ENCODE data around the gene PRPF6. TPM values are rescaled to one million over a fixed set of nuclear protein-coding genes. Genes with fewer than 3 reads are reported as not detected.

PRPF6 gene
- total and polyA plus RNA-seq, 5 donors from 2014 or later = 61.8 to 85.3 (median 77.0) TPM

- no peak overlapping the region for H3K4me3 Mint-ChIP-seq
- H3K9me3 Mint-ChIP-seq = peaks cover 0 to under 1% (median 0%) of the 10 kb centered on the region in 7 donors
- no peaks in the 10 kb centered on the region for H3K27me3 ChIP-seq (ENCODE audit: control insufficient read depth, insufficient read depth, low read length)
- peaks cover 35% of the 10 kb centered on the region for H3K36me3 ChIP-seq (ENCODE audit: control insufficient read depth, insufficient read depth, low read length)
- H3K27ac ChIP-seq (ENCODE audit: insufficient read depth, low read length, poor library complexity, severe bottlenecking) = no peak overlapping the region
- peaks cover 3% of the 10 kb centered on the region for H3K36me3 Mint-ChIP-seq
- H3K27ac Mint-ChIP-seq = peak overlapping the region in 1 of 3 donors; percentile 23
- peaks cover 0 to 37% (median 12%) of the 10 kb centered on the region in 4 donors for H3K4me1 Mint-ChIP-seq
- DNase-seq (no peak), ATAC-seq (ENCODE audit: low read depth in 2 of 2) (no peak)
- no peak overlapping the region for H3K4me3 ChIP-seq (ENCODE audit: low read depth, low read length)
- H3K27me3 Mint-ChIP-seq = no peaks in the 10 kb centered on the region
- H3K4me1 ChIP-seq (ENCODE audit: control insufficient read depth, insufficient read depth, low read length, poor library complexity, severe bottlenecking) = peaks cover 25% of the 10 kb centered on the region
- H3K9me3 ChIP-seq (ENCODE audit: control insufficient read depth in 2 of 2, low read length in 2 of 2) = no peaks in the 10 kb centered on the region
These were observed 37.7 kb upstream of the PRPF6 start for GRCh38 chr20:63942969-63943807.

- Histone ChIP-seq H3K27ac (ENCODE audit: insufficient read depth, low read length, poor library complexity, severe bottlenecking) (no peak overlapping the region), H3K9me3 (ENCODE audit: control insufficient read depth in 2 of 2, low read length in 2 of 2) (no peaks in the 10 kb centered on the region), H3K36me3 (ENCODE audit: control insufficient read depth, insufficient read depth, low read length) (peaks cover 35% of the 10 kb centered on the region), H3K4me1 (ENCODE audit: control insufficient read depth, insufficient read depth, low read length, poor library complexity, severe bottlenecking) (peaks cover 30% of the 10 kb centered on the region), H3K27me3 (ENCODE audit: control insufficient read depth, insufficient read depth, low read length) (no peaks in the 10 kb centered on the region), H3K4me3 (ENCODE audit: low read depth, low read length) (no peak overlapping the region)
- ATAC-seq (ENCODE audit: low read depth in 2 of 2) (no peak), DNase-seq (no peak)
- Mint-ChIP-seq H3K9me3 (peaks cover 0 to 2% (median 0%) of the 10 kb centered on the region in 7 donors), H3K4me1 (peaks cover 0 to 42% (median 17%) of the 10 kb centered on the region in 4 donors), H3K27ac (no peak overlapping the region), H3K27me3 (no peaks in the 10 kb centered on the region), H3K36me3 (peaks cover 3% of the 10 kb centered on the region), H3K4me3 (no peak overlapping the region)
These were observed 37.2 kb upstream of the PRPF6 start for GRCh38 chr20:63943808-63944077.

GRCh38 chr20:63944078-63944941, 36.6 kb upstream of the PRPF6 start:
- H3K9me3 Mint-ChIP-seq = peaks cover 0 to 2% (median 0%) of the 10 kb centered on the region in 7 donors
- ATAC-seq (ENCODE audit: low read depth in 2 of 2) = no peak
- Histone ChIP-seq H3K27ac (ENCODE audit: insufficient read depth, low read length, poor library complexity, severe bottlenecking) (no peak overlapping the region), H3K27me3 (ENCODE audit: control insufficient read depth, insufficient read depth, low read length) (no peaks in the 10 kb centered on the region), H3K4me3 (ENCODE audit: low read depth, low read length) (no peak overlapping the region), H3K4me1 (ENCODE audit: control insufficient read depth, insufficient read depth, low read length, poor library complexity, severe bottlenecking) (peaks cover 35% of the 10 kb centered on the region), H3K9me3 (ENCODE audit: control insufficient read depth in 2 of 2, low read length in 2 of 2) (no peaks in the 10 kb centered on the region), H3K36me3 (ENCODE audit: control insufficient read depth, insufficient read depth, low read length) (peaks cover 35% of the 10 kb centered on the region)
- no peaks in the 10 kb centered on the region for H3K27me3 Mint-ChIP-seq
- peak overlapping the region in 1 of 3 donors; percentile 31 for H3K27ac Mint-ChIP-seq
- no peak for DNase-seq
- peaks cover 3% of the 10 kb centered on the region for H3K36me3 Mint-ChIP-seq
- H3K4me1 Mint-ChIP-seq = peaks cover 0 to 48% (median 21%) of the 10 kb centered on the region in 4 donors
- peak overlapping the region in 1 of 4 donors; percentile 52 for H3K4me3 Mint-ChIP-seq

GRCh38 chr20:63945031-63945658, 35.8 kb upstream of the PRPF6 start:
- no peak overlapping the region for H3K27ac ChIP-seq (ENCODE audit: insufficient read depth, low read length, poor library complexity, severe bottlenecking)
- H3K4me1 ChIP-seq (ENCODE audit: control insufficient read depth, insufficient read depth, low read length, poor library complexity, severe bottlenecking) = peaks cover 43% of the 10 kb centered on the region
- H3K27ac Mint-ChIP-seq = no peak overlapping the region
- no peaks in the 10 kb centered on the region for H3K27me3 ChIP-seq (ENCODE audit: control insufficient read depth, insufficient read depth, low read length)
- DNase-seq (no peak), ATAC-seq (ENCODE audit: low read depth in 2 of 2) (no peak)
- no peaks in the 10 kb centered on the region for H3K27me3 Mint-ChIP-seq
- H3K4me1 Mint-ChIP-seq = peaks cover 0 to 56% (median 21%) of the 10 kb centered on the region in 4 donors
- H3K9me3 Mint-ChIP-seq = peaks cover 0 to 2% (median 0%) of the 10 kb centered on the region in 7 donors
- H3K4me3 Mint-ChIP-seq = peak overlapping the region in 2 of 4 donors; percentile 51 to 52
- no peaks in the 10 kb centered on the region for H3K9me3 ChIP-seq (ENCODE audit: control insufficient read depth in 2 of 2, low read length in 2 of 2)
- H3K4me3 ChIP-seq (ENCODE audit: low read depth, low read length) = no peak overlapping the region
- peaks cover 33% of the 10 kb centered on the region for H3K36me3 ChIP-seq (ENCODE audit: control insufficient read depth, insufficient read depth, low read length)
- peaks cover 3% of the 10 kb centered on the region for H3K36me3 Mint-ChIP-seq

GRCh38 chr20:63945921-63946920, 34.7 kb upstream of the PRPF6 start:
- ATAC-seq (ENCODE audit: low read depth in 2 of 2) = no peak
- Mint-ChIP-seq H3K9me3 (peaks cover 0 to 2% (median 0%) of the 10 kb centered on the region in 7 donors), H3K4me3 (peak overlapping the region in 2 of 4 donors; percentile 79 to 88), H3K36me3 (peaks cover 3% of the 10 kb centered on the region), H3K27ac (no peak overlapping the region), H3K27me3 (no peaks in the 10 kb centered on the region), H3K4me1 (peaks cover 0 to 54% (median 21%) of the 10 kb centered on the region in 4 donors)
- H3K4me1 ChIP-seq (ENCODE audit: control insufficient read depth, insufficient read depth, low read length, poor library complexity, severe bottlenecking) = peaks cover 43% of the 10 kb centered on the region
- no peak for DNase-seq
- no peaks in the 10 kb centered on the region for H3K27me3 ChIP-seq (ENCODE audit: control insufficient read depth, insufficient read depth, low read length)
- H3K36me3 ChIP-seq (ENCODE audit: control insufficient read depth, insufficient read depth, low read length) = peaks cover 25% of the 10 kb centered on the region
- H3K27ac ChIP-seq (ENCODE audit: insufficient read depth, low read length, poor library complexity, severe bottlenecking) = no peak overlapping the region
- H3K9me3 ChIP-seq (ENCODE audit: control insufficient read depth in 2 of 2, low read length in 2 of 2) = no peaks in the 10 kb centered on the region
- H3K4me3 ChIP-seq (ENCODE audit: low read depth, low read length) = no peak overlapping the region

GRCh38 chr20:63946986-63947637, 33.8 kb upstream of the PRPF6 start:
- ATAC-seq (ENCODE audit: low read depth in 2 of 2) = no peak
- H3K4me1 Mint-ChIP-seq = peaks cover 0 to 50% (median 19%) of the 10 kb centered on the region in 4 donors

More at GRCh38 chr20:63946986-63947637, 33.8 kb upstream of the PRPF6 start:
- Mint-ChIP-seq H3K4me3 (peak overlapping the region; percentile 55 to 94 (median 84)), H3K27ac (peak overlapping the region; percentile 26 to 79 (median 69)), H3K36me3 (peaks cover 3% of the 10 kb centered on the region), H3K9me3 (peaks cover 0 to 2% (median 0%) of the 10 kb centered on the region in 7 donors), H3K27me3 (no peaks in the 10 kb centered on the region)
- peaks cover 25% of the 10 kb centered on the region for H3K36me3 ChIP-seq (ENCODE audit: control insufficient read depth, insufficient read depth, low read length)
- DNase-seq = no peak
- H3K4me1 ChIP-seq (ENCODE audit: control insufficient read depth, insufficient read depth, low read length, poor library complexity, severe bottlenecking) = peaks cover 42% of the 10 kb centered on the region
- no peak overlapping the region for H3K4me3 ChIP-seq (ENCODE audit: low read depth, low read length)
- H3K9me3 ChIP-seq (ENCODE audit: control insufficient read depth in 2 of 2, low read length in 2 of 2) = no peaks in the 10 kb centered on the region
- no peaks in the 10 kb centered on the region for H3K27me3 ChIP-seq (ENCODE audit: control insufficient read depth, insufficient read depth, low read length)
- no peak overlapping the region for H3K27ac ChIP-seq (ENCODE audit: insufficient read depth, low read length, poor library complexity, severe bottlenecking)

All from CD4-positive, CD25-positive, alpha-beta regulatory T cell (primary cell).